GM13977 (cell line): ENCODE data around the gene NGF.

ENCODE experiments used
- DNase-seq: peaks from one replicate; pipeline ENCODE4 v3.0.0; 2012; ENCODE audit warnings: low spot score
- in situ Hi-C: fragments of 300-500 bp; cut with MboI; formaldehyde crosslinking; loops from one replicate; pipeline ENCODE4 v1.12.0; 2022; ENCODE audit warnings: low sequenced_read_pairs, low pct_unique_long_range_greater_than_20kb, mixed read lengths, inconsistent platforms; ENCODE audit not compliant: unreplicated experiment
- TF ChIP-seq, protein P1 (sequence below): IDR thresholded peaks from 2 replicates; pipeline ENCODE4 v1.5.1; 2012; ENCODE audit warnings: mild to moderate bottlenecking, control low read depth; ENCODE audit not compliant: insufficient read depth; ENCODE audit errors: extremely low read depth, missing control alignments

Gene NGF

DNA sequence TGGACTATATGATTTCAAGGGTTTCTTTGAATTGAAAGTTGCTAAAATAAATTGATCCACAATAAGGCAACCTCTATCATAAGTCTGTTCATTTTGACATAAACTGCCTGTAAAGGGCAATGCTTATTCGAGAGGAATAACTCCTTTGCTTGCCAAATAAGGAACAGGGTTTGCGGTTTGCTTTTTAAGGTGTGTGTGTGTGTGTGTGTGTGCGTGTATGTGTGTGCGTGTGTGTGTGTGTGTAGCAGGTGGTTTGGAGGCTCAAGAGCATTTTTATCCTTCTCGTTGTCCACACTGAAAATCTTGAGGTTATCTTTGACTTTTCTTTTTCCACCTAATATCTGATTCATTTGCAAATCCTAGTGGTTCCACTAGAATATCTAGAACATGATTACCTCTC, 13.1 kb upstream of the NGF start:
- DNase-seq = no peak
- TF ChIP-seq, protein P1, sequence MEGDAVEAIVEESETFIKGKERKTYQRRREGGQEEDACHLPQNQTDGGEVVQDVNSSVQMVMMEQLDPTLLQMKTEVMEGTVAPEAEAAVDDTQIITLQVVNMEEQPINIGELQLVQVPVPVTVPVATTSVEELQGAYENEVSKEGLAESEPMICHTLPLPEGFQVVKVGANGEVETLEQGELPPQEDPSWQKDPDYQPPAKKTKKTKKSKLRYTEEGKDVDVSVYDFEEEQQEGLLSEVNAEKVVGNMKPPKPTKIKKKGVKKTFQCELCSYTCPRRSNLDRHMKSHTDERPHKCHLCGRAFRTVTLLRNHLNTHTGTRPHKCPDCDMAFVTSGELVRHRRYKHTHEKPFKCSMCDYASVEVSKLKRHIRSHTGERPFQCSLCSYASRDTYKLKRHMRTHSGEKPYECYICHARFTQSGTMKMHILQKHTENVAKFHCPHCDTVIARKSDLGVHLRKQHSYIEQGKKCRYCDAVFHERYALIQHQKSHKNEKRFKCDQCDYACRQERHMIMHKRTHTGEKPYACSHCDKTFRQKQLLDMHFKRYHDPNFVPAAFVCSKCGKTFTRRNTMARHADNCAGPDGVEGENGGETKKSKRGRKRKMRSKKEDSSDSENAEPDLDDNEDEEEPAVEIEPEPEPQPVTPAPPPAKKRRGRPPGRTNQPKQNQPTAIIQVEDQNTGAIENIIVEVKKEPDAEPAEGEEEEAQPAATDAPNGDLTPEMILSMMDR = no peak
- in situ Hi-C loops = no loop called here

DNA sequence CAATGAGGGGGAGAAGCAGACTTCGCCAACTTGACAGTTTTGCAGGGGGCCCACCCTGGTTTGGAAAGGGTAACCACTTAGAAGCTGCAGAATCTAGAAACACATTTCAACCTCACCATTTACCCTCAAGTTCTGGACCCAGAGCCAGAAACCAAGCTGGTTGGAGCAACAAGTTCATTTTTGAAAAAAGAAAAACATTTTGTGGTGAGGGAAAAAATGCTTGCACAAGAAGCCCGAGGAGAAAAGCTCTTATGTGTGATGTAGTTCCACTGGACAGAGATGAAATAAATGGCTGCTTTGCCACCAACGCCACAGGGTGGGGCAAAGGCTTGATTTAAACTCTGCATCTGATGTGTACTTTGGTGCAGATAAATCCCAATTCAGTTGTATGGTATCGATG, 10.6 kb upstream of the NGF start:
- no peak for DNase-seq
- in situ Hi-C loops = no loop called here
- TF ChIP-seq, protein P1 = no peak

DNA sequence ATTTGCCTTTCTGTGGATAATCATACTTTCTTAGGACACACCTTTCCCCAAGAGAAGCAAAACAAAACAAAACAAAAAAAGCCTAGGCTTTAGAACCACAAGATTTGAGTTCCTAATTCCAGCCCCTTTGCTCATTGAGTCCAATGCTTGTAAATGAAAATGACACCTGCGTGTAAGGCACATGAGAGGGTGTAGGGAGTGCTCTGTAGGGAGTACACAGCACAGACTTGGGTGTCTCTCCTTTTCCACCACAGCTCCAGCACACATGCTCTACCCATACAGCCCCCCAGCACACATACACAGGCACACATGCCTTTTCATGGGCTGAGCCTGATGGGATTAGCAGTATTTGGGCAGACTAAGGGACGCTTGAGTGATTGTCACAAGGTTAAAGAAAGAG, 9.2 kb upstream of the NGF start:
- in situ Hi-C loops = no loop called here
- TF ChIP-seq, protein P1 = no peak
- no peak for DNase-seq

DNA sequence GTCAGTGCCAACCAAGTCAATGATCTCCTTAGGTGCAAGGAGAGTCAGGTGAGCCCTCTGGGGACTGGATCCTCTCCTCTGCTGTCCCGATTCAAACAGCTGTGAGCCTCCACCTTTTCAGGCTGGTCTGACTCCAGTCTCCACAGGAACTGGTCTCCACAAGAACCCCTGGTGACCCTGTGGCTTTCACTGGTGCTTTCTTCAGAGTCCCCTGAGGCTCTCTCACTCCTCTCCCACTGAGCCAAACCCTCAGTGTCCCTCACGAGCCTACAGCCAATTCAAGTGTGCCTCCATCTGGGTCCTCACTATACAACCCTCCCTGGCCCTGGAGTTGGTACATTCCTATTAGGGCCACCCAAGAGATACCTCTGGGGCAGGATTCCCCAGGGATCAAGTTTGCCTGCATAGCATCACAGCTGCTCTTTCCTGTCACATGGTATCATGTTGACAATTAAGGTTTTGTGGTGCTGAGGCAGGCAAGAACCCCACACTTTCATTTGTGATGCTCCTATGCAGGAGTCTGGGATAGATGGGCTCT, 5.2 kb upstream of the NGF start:
- TF ChIP-seq, protein P1 = no peak
- no peak for DNase-seq
- in situ Hi-C loops = no loop called here

DNA sequence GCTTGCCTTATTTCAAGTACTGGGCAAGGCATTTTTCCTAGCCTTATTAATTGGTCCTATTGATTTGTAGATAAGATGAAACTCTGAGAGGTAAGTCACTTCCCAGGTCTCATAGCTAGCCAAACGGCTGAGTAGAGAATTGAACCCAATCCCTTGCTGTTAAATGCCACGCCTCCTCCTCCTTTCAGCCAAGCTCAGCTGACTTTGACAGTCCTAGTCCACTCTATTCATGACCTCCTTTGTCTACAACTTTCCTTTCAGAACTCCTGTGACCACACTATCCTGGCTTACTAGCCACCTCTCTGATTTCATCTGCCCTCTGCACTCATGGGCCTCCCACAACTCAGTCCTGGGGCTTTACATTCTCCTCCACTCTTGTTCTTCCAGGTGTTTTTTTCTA, 3.9 kb upstream of the NGF start:
- in situ Hi-C loops = no loop called here
- DNase-seq = no peak
- TF ChIP-seq, protein P1 = no peak

DNA sequence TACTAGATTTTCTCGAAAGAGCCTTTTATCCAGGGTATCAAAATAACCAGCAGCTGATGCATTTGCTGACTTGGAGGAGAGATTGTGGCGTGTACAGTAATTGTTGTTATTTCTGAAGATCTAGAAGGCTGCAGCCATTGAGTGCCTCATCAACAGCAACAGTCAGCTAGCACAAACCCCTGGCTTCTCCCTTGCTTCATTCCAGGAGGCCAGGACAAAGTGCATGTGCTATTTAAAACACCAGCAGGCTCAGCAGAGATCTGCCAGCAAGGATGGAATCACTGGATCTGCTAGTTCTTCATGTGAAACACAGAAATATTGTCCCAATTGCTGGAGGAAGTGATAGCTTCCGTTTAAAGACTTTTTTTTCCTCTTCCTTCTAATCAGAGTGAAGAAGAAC, 2.8 kb upstream of the NGF start:
- TF ChIP-seq, protein P1 = no peak
- DNase-seq = no peak
- in situ Hi-C loops = no loop called here

DNA sequence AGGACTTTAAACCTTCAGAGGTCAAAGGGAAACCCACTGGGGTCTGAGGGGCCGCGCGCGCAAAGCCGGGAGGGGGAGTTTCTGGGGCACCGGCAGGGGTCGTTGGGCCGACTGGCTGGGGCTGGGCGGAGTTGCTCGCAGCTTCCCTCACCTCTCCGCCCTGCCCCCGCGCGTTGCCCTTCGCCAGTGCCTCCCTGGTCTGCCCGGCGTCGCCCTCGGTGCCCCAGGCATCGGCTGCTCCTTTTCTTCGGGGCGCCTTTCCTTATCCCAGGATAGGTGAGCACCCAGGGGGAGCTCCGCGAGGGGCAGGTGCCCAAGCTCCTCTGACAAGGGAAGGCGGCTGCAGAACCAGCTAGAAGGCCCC, 390 bp upstream of the NGF start:
- TF ChIP-seq, protein P1 = no peak
- in situ Hi-C loops = no loop called here

More for the DNA sequence above, 390 bp upstream of the NGF start:
- DNase-seq = no peak
